Lower leg skin (tissue), 3 donors: ENCODE data around the gene PTPRT.

ENCODE experiments used
- POLR2A ChIP-seq, 2 donors: fragments of 450-650 bp; IDR thresholded peaks; one replicate each; pipeline ENCODE4 v1.6.1; 2016 to 2017; ENCODE audit warnings: antibody characterized with exemption in 2 of 2, mild to moderate bottlenecking in 1 of 2, moderate library complexity in 1 of 2
- TF ChIP-seq, protein P1 (sequence below), 3 donors: fragments of 450-650 bp; IDR thresholded peaks; one replicate each; pipeline ENCODE4 v1.5.1; 2016; ENCODE audit warnings: antibody characterized with exemption in 3 of 3, mild to moderate bottlenecking in 3 of 3, moderate library complexity in 2 of 3

DNA sequence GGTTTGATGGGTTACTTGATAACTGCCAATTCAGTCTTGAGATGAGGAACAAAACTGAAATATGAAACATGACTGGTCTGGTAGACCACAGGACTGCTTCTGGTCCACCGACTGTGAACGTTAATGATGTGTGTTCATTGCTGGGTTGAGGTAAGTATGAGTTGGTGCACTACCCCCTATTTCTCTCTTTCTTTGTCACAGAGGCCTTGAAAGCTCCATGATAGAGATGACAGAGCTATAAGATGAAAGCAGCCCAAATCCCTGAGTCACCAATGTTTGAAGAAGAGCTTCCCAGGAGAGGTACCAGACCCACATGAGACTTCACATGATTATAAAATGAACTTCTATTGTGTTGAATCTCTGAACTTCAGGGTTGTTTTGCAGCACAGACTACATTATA is 555.5 kb downstream of the PTPRT start:
- TF ChIP-seq, protein P1, sequence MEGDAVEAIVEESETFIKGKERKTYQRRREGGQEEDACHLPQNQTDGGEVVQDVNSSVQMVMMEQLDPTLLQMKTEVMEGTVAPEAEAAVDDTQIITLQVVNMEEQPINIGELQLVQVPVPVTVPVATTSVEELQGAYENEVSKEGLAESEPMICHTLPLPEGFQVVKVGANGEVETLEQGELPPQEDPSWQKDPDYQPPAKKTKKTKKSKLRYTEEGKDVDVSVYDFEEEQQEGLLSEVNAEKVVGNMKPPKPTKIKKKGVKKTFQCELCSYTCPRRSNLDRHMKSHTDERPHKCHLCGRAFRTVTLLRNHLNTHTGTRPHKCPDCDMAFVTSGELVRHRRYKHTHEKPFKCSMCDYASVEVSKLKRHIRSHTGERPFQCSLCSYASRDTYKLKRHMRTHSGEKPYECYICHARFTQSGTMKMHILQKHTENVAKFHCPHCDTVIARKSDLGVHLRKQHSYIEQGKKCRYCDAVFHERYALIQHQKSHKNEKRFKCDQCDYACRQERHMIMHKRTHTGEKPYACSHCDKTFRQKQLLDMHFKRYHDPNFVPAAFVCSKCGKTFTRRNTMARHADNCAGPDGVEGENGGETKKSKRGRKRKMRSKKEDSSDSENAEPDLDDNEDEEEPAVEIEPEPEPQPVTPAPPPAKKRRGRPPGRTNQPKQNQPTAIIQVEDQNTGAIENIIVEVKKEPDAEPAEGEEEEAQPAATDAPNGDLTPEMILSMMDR (IDR thresholded peaks at IDR 0.05) = no peak
- no peak for TF ChIP-seq POLR2A (IDR thresholded peaks at IDR 0.05)
